Endodermal cell (in vitro differentiated cells): Measurements from ENCODE around the gene WDTC1. TPM values are rescaled to one million over a fixed set of nuclear protein-coding genes. Genes with fewer than 3 reads are reported as not detected.

Experiments
- DNase-seq: peaks from one replicate; pipeline ENCODE4 v3.0.0-alpha.2; 2017
- H3K27ac ChIP-seq: 2 replicates; pipeline ENCODE4 v1.5.1; 2013; ENCODE audit warnings: mild to moderate bottlenecking, low read depth, low read length, moderate library complexity
- H3K27me3 ChIP-seq: 2 replicates; pipeline ENCODE4 v1.6.1; 2013; ENCODE audit warnings: mild to moderate bottlenecking, low read length, moderate library complexity; ENCODE audit not compliant: insufficient read depth, control insufficient read depth, poor library complexity, severe bottlenecking
- H3K36me3 ChIP-seq: 2 replicates; pipeline ENCODE4 v1.7.0; 2013; ENCODE audit warnings: mild to moderate bottlenecking, low read length, moderate library complexity; ENCODE audit not compliant: control insufficient read depth, insufficient read depth
- H3K4me1 ChIP-seq: one replicate; pipeline ENCODE4 v1.7.0; 2013; ENCODE audit warnings: low read length; ENCODE audit not compliant: control insufficient read depth, insufficient read depth
- H3K4me3 ChIP-seq: 2 replicates; pipeline ENCODE4 v1.5.1; 2013; ENCODE audit warnings: mild to moderate bottlenecking, low read length, moderate library complexity
- H3K9ac ChIP-seq: 2 replicates; pipeline ENCODE4 v1.6.1; 2013; ENCODE audit warnings: mild to moderate bottlenecking, low read length, moderate library complexity; ENCODE audit not compliant: poor library complexity, severe bottlenecking; ENCODE audit errors: extremely low read depth
- H3K9me3 ChIP-seq: 2 replicates; pipeline ENCODE4 v1.6.1; 2013; ENCODE audit warnings: mild to moderate bottlenecking, low read length, moderate library complexity; ENCODE audit not compliant: control insufficient read depth
- H3K27ac Mint-ChIP-seq: 2 replicates; pipeline ENCODE4 v1.8.0; 2020; ENCODE audit warnings: mixed read lengths
- H3K27me3 Mint-ChIP-seq: 2 replicates; pipeline ENCODE4 v1.8.0; 2021; ENCODE audit warnings: mild to moderate bottlenecking, mixed read lengths; ENCODE audit not compliant: insufficient read depth
- H3K36me3 Mint-ChIP-seq: 2 replicates; pipeline ENCODE4 v1.8.0; 2020; ENCODE audit warnings: low read depth, mixed read lengths
- H3K4me1 Mint-ChIP-seq: 2 replicates; pipeline ENCODE4 v1.8.0; 2020; ENCODE audit warnings: mixed read lengths
- H3K4me3 Mint-ChIP-seq: 2 replicates; pipeline ENCODE4 v1.8.0; 2020; ENCODE audit warnings: mild to moderate bottlenecking, moderate library complexity, mixed read lengths
- H3K9me3 Mint-ChIP-seq: 2 replicates; pipeline ENCODE4 v1.8.0; 2020; ENCODE audit warnings: mild to moderate bottlenecking, mixed read lengths
- CTCF ChIP-seq: fragments of 200-600 bp; sonication (generic); conservative IDR thresholded peaks from 2 replicates; pipeline ENCODE4 v1.5.0; 2021; ENCODE audit warnings: antibody characterized with exemption, mild to moderate bottlenecking
- WGBS, 2 experiments: methylation state at CpG; one replicate each; pipeline versions ENCODE4 v1.1.5 to v1.1.7; 2013; ENCODE audit warnings: missing lambda C conversion rate in 2 of 2, mixed read lengths in 1 of 2; ENCODE audit not compliant: insufficient coverage in 1 of 2, insufficient read length in 1 of 2; 5-methylcytosine and 5-hydroxymethylcytosine counted together
- total RNA-seq, 2 donors: library from RNA; stranded (reverse); fragmentation: NEBNext Ultra II Directional in 1 of 2; extraction: Animal tissue kit (Norgen Biotek cat#: 25700) in 1 of 2; gene quantifications; 2 replicates in 1 of 2; 3 replicates in 1 of 2; pipeline ENCODE4 v1.2.1, GENCODE V29; 2021

WDTC1 gene
- total RNA-seq, 2 donors from 2014 or later = 34.7 to 41.9 TPM

- Mint-ChIP-seq H3K4me3 (no peak overlapping the region), H3K27me3 (peaks cover 2% of the 10 kb centered on the region), H3K36me3 (no peaks in the 10 kb centered on the region), H3K27ac (no peak overlapping the region), H3K4me1 (no peaks in the 10 kb centered on the region), H3K9me3 (peaks cover 2% of the 10 kb centered on the region)
- Histone ChIP-seq H3K27me3 (no peaks in the 10 kb centered on the region), H3K27ac (no peak overlapping the region), H3K4me1 (no peaks in the 10 kb centered on the region), H3K36me3 (no peaks in the 10 kb centered on the region), H3K9me3 (no peaks in the 10 kb centered on the region), H3K4me3 (no peak overlapping the region), H3K9ac (no peak overlapping the region)
- DNase-seq = no peak
- 96 to 98% methylated on average over 5 to 7 of the region's 7 CpGs for WGBS, 2 experiments
- TF ChIP-seq CTCF = no peak
These were observed 18.0 kb upstream of the WDTC1 start for GRCh38 chr1:27216466-27216865.

- no peaks in the 10 kb centered on the region for H3K36me3 Mint-ChIP-seq
- H3K27me3 Mint-ChIP-seq = peaks cover 2% of the 10 kb centered on the region
- H3K4me3 Mint-ChIP-seq = no peak overlapping the region
- peaks cover 2% of the 10 kb centered on the region for H3K9me3 Mint-ChIP-seq
- H3K27me3 ChIP-seq = no peaks in the 10 kb centered on the region
- H3K36me3 ChIP-seq = no peaks in the 10 kb centered on the region
- H3K4me1 Mint-ChIP-seq = no peaks in the 10 kb centered on the region
- H3K27ac Mint-ChIP-seq = no peak overlapping the region
- no peaks in the 10 kb centered on the region for H3K9me3 ChIP-seq
- no peak overlapping the region for H3K9ac ChIP-seq
- H3K4me1 ChIP-seq = no peaks in the 10 kb centered on the region
- no peak for DNase-seq
- no peak overlapping the region for H3K4me3 ChIP-seq
- WGBS, 2 experiments = 89 to 90% methylated on average over 2 to 6 of the region's 6 CpGs
- no peak overlapping the region for H3K27ac ChIP-seq
- TF ChIP-seq CTCF = no peak
These were observed 17.0 kb upstream of the WDTC1 start for GRCh38 chr1:27217401-27217800.

- Histone ChIP-seq H3K27ac (no peak overlapping the region), H3K36me3 (no peaks in the 10 kb centered on the region), H3K27me3 (no peaks in the 10 kb centered on the region), H3K4me3 (no peak overlapping the region), H3K4me1 (no peaks in the 10 kb centered on the region), H3K9ac (no peak overlapping the region), H3K9me3 (no peaks in the 10 kb centered on the region)
- Mint-ChIP-seq H3K4me1 (no peaks in the 10 kb centered on the region), H3K9me3 (peaks cover 2% of the 10 kb centered on the region), H3K4me3 (no peak overlapping the region), H3K27ac (no peak overlapping the region), H3K36me3 (no peaks in the 10 kb centered on the region), H3K27me3 (no peaks in the 10 kb centered on the region)
- DNase-seq = no peak
- TF ChIP-seq CTCF = no peak
- WGBS, 2 experiments = 90% methylated on average over 3 of the region's 3 CpGs; no CpG with 5 or more reads in 1 of the 2 experiments
These were observed 15.7 kb upstream of the WDTC1 start for GRCh38 chr1:27218736-27219135.
